ENCODE measurements around the gene CEND1. TPM values are rescaled to one million over a fixed set of nuclear protein-coding genes. Genes with fewer than 3 reads are reported as not detected.

The CEND1 gene
- total RNA-seq, 1 experiment from 2014 or later = 0.81 TPM

GRCh38 chr11:800473-800872, 10.6 kb upstream of the CEND1 start:
- Histone ChIP-seq H3K9me3 (ENCODE audit: control insufficient read depth, low read depth, low read length) (no peaks in the 10 kb centered on the region), H2BK120ac (ENCODE audit: low read depth, low read length, poor library complexity, severe bottlenecking) (no peak overlapping the region), H4K5ac (ENCODE audit: insufficient read length, low read depth, low read length) (no peak overlapping the region), H3K4ac (ENCODE audit: low read depth, low read length) (no peak overlapping the region), H3T11ph (ENCODE audit: low read length) (no peak overlapping the region), H3K18ac (ENCODE audit: insufficient read length, low read depth, low read length) (no peak overlapping the region), H4K20me1 (ENCODE audit: control insufficient read depth, insufficient read depth, insufficient read length) (peaks cover 2% of the 10 kb centered on the region), H3K27me3 (ENCODE audit: insufficient read depth, low read length) (no peaks in the 10 kb centered on the region), H3K79me1 (ENCODE audit: insufficient read depth, low read depth, low read length, poor library complexity, severe bottlenecking) (no peaks in the 10 kb centered on the region), H3K79me2 (ENCODE audit: insufficient read depth, low read length) (no peaks in the 10 kb centered on the region), H2BK5ac (ENCODE audit: insufficient read length, low read length) (no peak overlapping the region), H3K14ac (ENCODE audit: insufficient read depth, low read length) (no peak overlapping the region), H2AFZ (ENCODE audit: low read length) (no peak overlapping the region), H2BK12ac (ENCODE audit: insufficient read length, low read depth, low read length) (no peak overlapping the region), H3K27ac (ENCODE audit: insufficient read length, low read depth, low read length) (no peak overlapping the region), H3K23ac (ENCODE audit: insufficient read length, low read depth, low read length) (no peak overlapping the region), H3K4me2 (ENCODE audit: insufficient read depth, insufficient read length, low read length) (no peak overlapping the region), H3K9ac (ENCODE audit: extremely low read depth, insufficient read length, low read length) (no peak overlapping the region), H2AK5ac (ENCODE audit: insufficient read length, low read length) (no peak overlapping the region), H4K8ac (replicated peaks; ENCODE audit: insufficient read length, low read depth, low read length) (no peak overlapping the region), H4K91ac (ENCODE audit: insufficient read length, low read depth, low read length) (no peak overlapping the region), H2BK15ac (ENCODE audit: low read depth, low read length) (no peak overlapping the region), H2BK20ac (ENCODE audit: low read depth, low read length, poor library complexity, severe bottlenecking) (no peak overlapping the region), H3K4me1 (ENCODE audit: insufficient read depth, low read length) (no peaks in the 10 kb centered on the region; the same call in 1 of the 2 replicates), H3K23me2 (ENCODE audit: insufficient read length, low read depth, low read length, poor library complexity, severe bottlenecking) (peaks cover 15% of the 10 kb centered on the region), H3K56ac (ENCODE audit: insufficient read length, low read depth, low read length) (no peak overlapping the region)
- DNase-seq = no peak
- H3K9me3 Mint-ChIP-seq = no peaks in the 10 kb centered on the region
- no peak overlapping the region; a peak in 1 of 5 replicates for H3K4me3 Mint-ChIP-seq
- no peaks in the 10 kb centered on the region for H3K27me3 Mint-ChIP-seq (ENCODE audit: low read depth)
- no peak overlapping the region for H3K27ac Mint-ChIP-seq
- H3K36me3 Mint-ChIP-seq (ENCODE audit: insufficient read depth in 1 of 3, low read depth in 3 of 3) = peaks cover 0 to 8% (median 8%) of the 10 kb centered on the region in 3 experiments; a peak in 4 of 7 replicates
- TF ChIP-seq CTCF (conservative IDR thresholded peaks at IDR 0.05) = no peak
- H3K4me1 Mint-ChIP-seq = peaks cover 14 to 23% of the 10 kb centered on the region in 2 experiments
- no CpG with 5 or more reads among the region's 30 CpGs for WGBS (ENCODE audit: extremely low coverage, insufficient read length, low lambda C conversion rate)

Data from H9 (cell line).